Omental fat pad (tissue), 4 donors: Measurements from ENCODE around the gene ERCC6L. TPM values are rescaled to one million over a fixed set of nuclear protein-coding genes. Genes with fewer than 3 reads are reported as not detected.

ENCODE experiments used
- ATAC-seq: fragments of 150-250 bp; one replicate; pipeline ENCODE4 v1.9.1; 2016; ENCODE audit warnings: mild to moderate bottlenecking, moderate library complexity; ENCODE audit not compliant: low FRiP score
- DNase-seq: peaks from one replicate; pipeline ENCODE4 v3.0.0-alpha.2; 2019; ENCODE audit warnings: low spot score
- CTCF ChIP-seq, 3 donors: fragments of 450-650 bp; IDR thresholded peaks; one replicate each; pipeline ENCODE4 v1.5.1; 2016 to 2017; ENCODE audit warnings: antibody characterized with exemption in 3 of 3, mild to moderate bottlenecking in 3 of 3, moderate library complexity in 2 of 3
- total RNA-seq, 4 donors: library from RNA; depleted of rRNA; stranded (reverse); fragments of >200 nt; gene quantifications; one replicate each; pipeline ENCODE4 v1.1.0, GENCODE V29; 2016

The ERCC6L gene
- total RNA-seq, 4 donors from 2014 or later, result 0.12 to 0.19 (median 0.13) TPM; not detected in 1

GRCh38 chrX:72272868-72273267, 34.0 kb upstream of the ERCC6L start:
- no peak for TF ChIP-seq CTCF (IDR thresholded peaks at IDR 0.05)
- ATAC-seq, result no peak

DNA sequence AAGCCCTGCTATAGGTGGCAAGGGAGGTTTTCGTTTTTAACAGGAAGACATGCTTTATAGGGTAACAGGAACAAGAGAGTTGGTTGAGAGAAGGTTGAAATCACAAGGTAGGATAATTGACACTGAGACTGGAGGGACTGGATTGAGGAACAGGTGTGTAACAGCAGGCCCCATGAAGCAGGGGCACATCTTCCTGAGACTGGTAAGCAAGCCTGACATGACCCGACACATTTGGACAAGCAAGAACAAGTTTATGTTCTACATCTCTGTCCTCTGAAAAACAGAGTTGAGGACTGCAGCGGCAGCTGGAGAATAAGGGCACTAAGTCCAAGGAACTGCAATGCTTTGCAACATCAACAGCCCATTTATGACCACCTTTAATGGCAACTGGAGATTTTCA, 33.0 kb upstream of the ERCC6L start:
- no peak for TF ChIP-seq CTCF (IDR thresholded peaks at IDR 0.05)
- no peak for DNase-seq
- no peak for ATAC-seq

More at GRCh38 chrX:72272868-72273267, 34.0 kb upstream of the ERCC6L start:
- no peak for DNase-seq

DNA sequence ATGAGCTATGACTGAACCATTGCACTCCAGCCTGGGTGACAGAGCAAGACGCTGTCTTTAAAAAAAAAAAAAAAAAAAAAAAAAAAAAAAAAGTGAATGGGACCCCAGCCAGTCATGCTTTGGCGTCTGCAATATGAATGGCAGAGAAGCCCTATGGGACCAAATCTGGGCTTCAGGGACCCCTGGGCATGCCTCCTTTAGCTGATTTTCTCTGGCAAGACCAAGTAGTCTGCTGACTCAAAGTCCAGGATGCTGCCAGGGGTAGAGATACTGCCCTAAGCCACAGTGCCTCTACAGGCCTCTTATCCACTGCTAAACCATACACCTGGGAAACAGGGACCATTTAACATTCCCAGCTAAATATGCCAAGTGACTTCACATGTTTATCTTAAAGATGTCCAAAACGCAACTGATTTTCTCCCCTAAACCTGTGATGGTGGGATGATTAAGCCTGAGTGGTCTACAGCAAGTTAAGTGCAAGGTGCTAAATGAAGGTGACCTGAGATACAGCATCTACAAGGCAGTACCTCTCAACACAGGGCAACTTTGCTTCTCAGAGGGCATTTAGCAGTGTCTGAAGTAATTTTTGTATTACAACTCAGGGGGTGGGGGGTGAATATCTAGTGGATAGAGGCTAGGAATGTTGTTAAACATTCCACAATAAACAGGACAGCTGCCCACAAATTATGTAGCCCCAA, 32.4 kb upstream of the ERCC6L start:
- DNase-seq (no peak), ATAC-seq (no peak)
- no peak for TF ChIP-seq CTCF (IDR thresholded peaks at IDR 0.05)

DNA sequence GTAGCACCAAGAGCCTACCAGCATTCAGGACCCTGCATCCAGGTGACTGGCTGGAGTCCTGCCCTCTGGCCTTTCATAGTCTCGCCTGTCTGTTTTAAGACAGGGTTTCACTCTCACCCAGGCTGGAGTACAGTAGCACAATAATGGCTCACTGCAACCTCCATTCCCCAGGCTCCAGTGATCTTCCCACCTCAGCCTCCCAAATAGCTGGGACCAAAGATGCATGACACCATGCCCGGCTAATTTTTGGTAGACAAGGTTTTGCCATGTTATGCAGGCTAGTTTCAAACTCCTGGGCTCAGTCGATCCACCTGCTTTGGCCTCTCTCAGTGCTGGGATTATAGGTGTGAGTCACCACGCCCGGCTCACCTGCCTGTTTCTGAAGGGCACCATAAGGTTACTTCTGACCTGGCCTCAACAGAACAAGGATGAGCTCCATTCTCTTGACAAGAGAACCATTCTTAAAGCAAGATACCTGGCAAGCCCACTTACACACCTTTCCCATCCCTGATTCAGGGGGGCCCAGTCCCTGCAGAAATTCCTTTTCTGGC, 31.6 kb upstream of the ERCC6L start:
- DNase-seq, result no peak
- ATAC-seq, result no peak
- no peak for TF ChIP-seq CTCF (IDR thresholded peaks at IDR 0.05)

DNA sequence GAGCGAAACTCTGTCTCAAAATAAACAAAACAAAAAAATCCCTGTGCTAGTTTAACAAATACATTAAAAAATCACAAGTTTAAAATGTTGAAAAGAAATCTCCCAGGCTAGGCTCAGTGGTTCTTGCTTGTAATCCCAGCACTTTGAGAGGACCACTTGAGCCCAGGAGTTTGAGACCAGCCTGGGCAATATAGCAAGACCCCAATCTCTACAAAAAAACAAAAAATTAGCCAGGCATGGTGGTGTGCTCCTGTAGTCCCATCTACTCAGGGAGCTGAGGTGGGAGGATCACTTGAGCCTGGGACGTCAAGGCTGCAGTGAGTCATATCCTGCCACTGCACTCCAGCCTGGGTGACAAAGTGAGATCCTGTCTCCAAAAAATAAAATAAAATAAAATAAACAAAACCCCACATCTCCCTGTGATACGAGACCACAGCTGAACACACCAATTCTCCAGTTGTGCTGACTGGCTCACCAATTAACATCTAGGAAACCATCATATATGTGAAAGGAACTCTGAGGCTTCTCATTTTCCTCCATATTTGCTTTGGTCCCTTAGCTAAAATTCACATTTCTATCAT, 30.9 kb upstream of the ERCC6L start:
- DNase-seq, result no peak
- no peak for ATAC-seq
- no peak for TF ChIP-seq CTCF (IDR thresholded peaks at IDR 0.05)

DNA sequence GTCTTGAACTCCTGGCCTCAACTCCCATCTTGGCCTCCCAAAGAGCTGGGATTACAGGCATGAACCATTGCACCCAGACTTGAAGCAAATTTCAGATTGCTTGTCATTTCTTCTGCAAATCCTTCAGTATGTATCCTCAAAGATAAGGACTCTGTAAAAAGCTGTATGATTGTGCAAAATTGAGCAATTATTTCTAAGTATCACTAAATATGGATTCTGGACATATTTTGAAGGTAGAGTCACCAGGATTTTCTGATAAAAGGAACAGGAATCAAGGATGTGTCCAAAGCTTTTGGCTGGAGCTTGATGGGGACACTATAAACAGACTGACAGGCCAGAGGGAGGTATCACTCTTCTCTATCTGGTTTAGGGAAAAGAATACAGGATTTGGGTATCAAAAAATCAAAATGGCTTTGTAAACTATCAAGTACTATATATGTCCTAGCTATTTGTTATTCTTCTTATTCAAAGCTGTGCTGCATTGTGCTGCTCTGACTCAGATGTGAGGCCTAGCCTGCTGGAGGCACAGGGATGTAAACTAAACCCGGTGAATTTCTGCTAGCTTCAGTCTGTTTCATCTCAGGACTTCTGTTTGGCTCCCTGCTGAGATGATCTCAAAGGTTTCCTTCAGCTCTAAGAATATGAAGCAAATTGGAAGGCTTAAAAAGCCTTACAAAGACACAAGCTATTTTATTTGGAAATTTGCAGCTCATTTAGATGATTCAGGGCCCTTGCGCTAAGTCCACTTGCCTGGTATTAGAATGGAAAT, 30.0 kb upstream of the ERCC6L start:
- no peak for TF ChIP-seq CTCF (IDR thresholded peaks at IDR 0.05)
- DNase-seq (no peak), ATAC-seq (no peak)
